IMR-90 (cell line): ENCODE data around the gene IL16. TPM values are rescaled to one million over a fixed set of nuclear protein-coding genes. Genes with fewer than 3 reads are reported as not detected.

Experiments
- ATAC-seq: fragments of 200-7000 bp; cut with Tn5 transposase; 2 replicates; pipeline ENCODE4 v1.9.1; 2020; ENCODE audit warnings: low read depth, mild to moderate bottlenecking, moderate library complexity
- BruUV-seq: library from RNA; stranded (reverse); fragments of 400-500 nt; replicated peaks from 2 replicates; lab custom pipeline; 2021; lab: Mats Ljungman, UMichigan
- CTCF ChIA-PET: fragments of 300-600 bp; formaldehyde crosslinking; extraction: SDS; loops from one replicate; lab custom pipeline; 2021; ENCODE audit warnings: antibody characterized with exemption; lab: Yijun Ruan, JAX
- POLR2A ChIA-PET: fragments of 300-600 bp; sonication (Branson Sonifier 250); formaldehyde crosslinking; loops from one replicate; lab custom pipeline; 2022; ENCODE audit warnings: antibody characterized with exemption; ENCODE audit not compliant: unreplicated experiment; lab: Charles Lee
- DNase-seq: peaks from one replicate; pipeline ENCODE4 v3.0.0; 2013
- H2AFZ ChIP-seq: replicated peaks from 2 replicates; pipeline ENCODE3; 2013; ENCODE audit warnings: low read length, mild to moderate bottlenecking; ENCODE audit not compliant: poor library complexity
- H2AK5ac ChIP-seq: 2 replicates; pipeline ENCODE4 v1.6.1; 2013; ENCODE audit warnings: low read depth, low read length, inconsistent platforms
- H2AK9ac ChIP-seq: replicated peaks from 2 replicates; pipeline ENCODE3; 2013; ENCODE audit warnings: mild to moderate bottlenecking, low read depth, low read length, moderate library complexity; ENCODE audit not compliant: poor library complexity
- H2BK120ac ChIP-seq: 2 replicates; pipeline ENCODE4 v1.6.1; 2013; ENCODE audit warnings: low read depth, low read length, inconsistent platforms
- H2BK15ac ChIP-seq: 3 replicates; pipeline ENCODE4 v1.6.1; 2013; ENCODE audit warnings: low read depth, low read length, inconsistent platforms
- H2BK20ac ChIP-seq: 2 replicates; pipeline ENCODE4 v1.6.1; 2013; ENCODE audit warnings: low read depth, mild to moderate bottlenecking, inconsistent platforms, low read length, moderate library complexity
- H2BK5ac ChIP-seq: 2 replicates; pipeline ENCODE4 v1.6.1; 2013; ENCODE audit warnings: mild to moderate bottlenecking, low read depth, low read length, inconsistent platforms; ENCODE audit not compliant: poor library complexity, severe bottlenecking
- H3K14ac ChIP-seq: replicated peaks from 2 replicates; pipeline ENCODE4 v1.6.1; 2013; ENCODE audit warnings: low read depth, low read length, inconsistent platforms
- H3K18ac ChIP-seq: 2 replicates; pipeline ENCODE4 v1.6.1; 2013; ENCODE audit warnings: low read depth, low read length, control low read depth
- H3K23ac ChIP-seq: 2 replicates; pipeline ENCODE4 v1.6.1; 2013; ENCODE audit warnings: low read depth, low read length, inconsistent platforms
- H3K27ac ChIP-seq: 2 replicates; pipeline ENCODE4 v1.5.1; 2013; ENCODE audit warnings: mild to moderate bottlenecking, control low read depth, low read length; ENCODE audit not compliant: insufficient read depth
- H3K27me3 ChIP-seq: 2 replicates; pipeline ENCODE4 v1.6.1; 2013; ENCODE audit warnings: low read length; ENCODE audit not compliant: control insufficient read depth, insufficient read depth
- H3K36me3 ChIP-seq: 2 replicates; pipeline ENCODE4 v1.6.1; 2013; ENCODE audit warnings: low read length, mixed read lengths; ENCODE audit not compliant: control insufficient read depth, insufficient read depth
- H3K4ac ChIP-seq: 2 replicates; pipeline ENCODE4 v1.6.1; 2013; ENCODE audit warnings: low read depth, low read length, inconsistent platforms
- H3K4me1 ChIP-seq: 2 replicates; pipeline ENCODE4 v1.6.1; 2013; ENCODE audit warnings: low read length, mixed read lengths; ENCODE audit not compliant: control insufficient read depth, insufficient read depth
- H3K4me2 ChIP-seq: 2 replicates; pipeline ENCODE4 v1.6.1; 2013; ENCODE audit warnings: low read depth, mild to moderate bottlenecking, control low read depth, low read length, moderate library complexity
- H3K4me3 ChIP-seq: 2 replicates; pipeline ENCODE4 v1.5.1; 2013; ENCODE audit warnings: low read depth, mild to moderate bottlenecking, control low read depth, low read length, moderate library complexity; ENCODE audit not compliant: insufficient read depth
- H3K56ac ChIP-seq: 2 replicates; pipeline ENCODE4 v1.6.1; 2013; ENCODE audit warnings: low read length, inconsistent platforms; ENCODE audit not compliant: insufficient read depth; ENCODE audit errors: extremely low read depth
- H3K79me1 ChIP-seq, 2 experiments: 2 replicates each; pipeline ENCODE4 v1.6.1; 2013; ENCODE audit warnings: low read length in 2 of 2, inconsistent platforms in 1 of 2, low read depth in 1 of 2
- H3K9ac ChIP-seq: 2 replicates; pipeline ENCODE4 v1.6.1; 2013; ENCODE audit warnings: low read depth, low read length, control low read depth
- H3K9me1 ChIP-seq: 2 replicates; pipeline ENCODE4 v1.6.1; 2013; ENCODE audit warnings: low read length, inconsistent platforms; ENCODE audit not compliant: insufficient read depth
- H3K9me3 ChIP-seq: 2 replicates; pipeline ENCODE4 v1.6.1; 2013; ENCODE audit warnings: low read length; ENCODE audit not compliant: control insufficient read depth, insufficient read depth
- H4K20me1 ChIP-seq: 2 replicates; pipeline ENCODE4 v1.6.1; 2013; ENCODE audit warnings: low read length, inconsistent platforms; ENCODE audit not compliant: insufficient read depth
- H4K5ac ChIP-seq: 2 replicates; pipeline ENCODE4 v1.6.1; 2013; ENCODE audit warnings: mild to moderate bottlenecking, low read depth, low read length, control low read depth
- H4K8ac ChIP-seq, 2 experiments: 2 replicates each; pipeline ENCODE4 v1.6.1; 2013; ENCODE audit warnings: low read depth in 2 of 2, low read length in 2 of 2, control low read depth in 1 of 2, inconsistent platforms in 1 of 2
- H4K91ac ChIP-seq: 2 replicates; pipeline ENCODE4 v1.6.1; 2013; ENCODE audit warnings: low read depth, low read length, inconsistent platforms; ENCODE audit not compliant: insufficient read depth
- ELK1 ChIP-seq: fragments of 150-350 bp; IDR thresholded peaks from 2 replicates; pipeline ENCODE4 v1.6.1; 2016; ENCODE audit warnings: low read depth, mild to moderate bottlenecking, low read length, moderate library complexity, borderline replicate concordance
- NFE2L2 ChIP-seq: fragments of 150-350 bp; IDR thresholded peaks from 2 replicates; pipeline ENCODE4 v1.6.1; 2016; ENCODE audit warnings: low read depth, mild to moderate bottlenecking, low read length
- SMC3 ChIP-seq: fragments of 150-350 bp; IDR thresholded peaks from 2 replicates; pipeline ENCODE4 v1.6.1; 2016; ENCODE audit warnings: low read depth, mild to moderate bottlenecking, antibody characterized with exemption, low read length, moderate library complexity
- WGBS, 2 experiments: methylation state at CpG; one replicate each; pipeline versions ENCODE4 v1.1.5 to v1.1.7; 2013; ENCODE audit warnings: missing lambda C conversion rate in 2 of 2; ENCODE audit not compliant: insufficient read length in 1 of 2; ENCODE audit errors: extremely low coverage in 2 of 2; 5-methylcytosine and 5-hydroxymethylcytosine counted together
- dilution Hi-C: fragments of 300-500 bp; cut with HindIII; formaldehyde crosslinking; loops from one replicate; pipeline ENCODE4 v1.14.3; 2018; ENCODE audit warnings: low sequenced_read_pairs; ENCODE audit not compliant: unreplicated experiment
- in situ Hi-C: fragments of 300-500 bp; cut with MboI; formaldehyde crosslinking; loops from 3 replicates; pipeline ENCODE4 v1.14.3; 2019; ENCODE audit warnings: low sequenced_read_pairs, inconsistent platforms, mixed read lengths
- intact Hi-C: fragments of 100-400 bp; cut with micrococcal nuclease; formaldehyde crosslinking; loops from 2 replicates; pipeline ENCODE4 v1.10.0; 2022
- polyA plus RNA-seq, 3 experiments: library from polyadenylated mRNA; depleted of rRNA; stranded (reverse); fragments of >200 nt; gene quantifications; 2 replicates each; pipeline ENCODE4 v1.2.3, GENCODE V29; 2012; ENCODE audit warnings: low replicate concordance in 1 of 3
- total RNA-seq: library from RNA; depleted of rRNA; stranded (reverse); fragments of >200 nt; gene quantifications from 2 replicates; pipeline ENCODE4 v1.2.3, GENCODE V29; 2012

IL16 gene
- total and polyA plus RNA-seq, 2 of the 4 experiments (the other 2 are of a cell fraction), result 0.18 to 0.27 TPM

- no peak overlapping the region for H2BK120ac ChIP-seq
- no peaks in the 10 kb centered on the region for H3K36me3 ChIP-seq
- H3K4me1 ChIP-seq, result no peaks in the 10 kb centered on the region
- CTCF ChIA-PET, result no interaction called here
- no peaks in the 10 kb centered on the region for H3K79me1 ChIP-seq
- intact Hi-C loops, result loop anchor here (5.0 kb wide), 1 partner anchor 210 kb away; no protein-coding TSS in a partner anchor
- POLR2A ChIA-PET, result no interaction called here
- H3K9ac ChIP-seq, result no peak overlapping the region
- H3K14ac ChIP-seq, result no peak overlapping the region
- no peak overlapping the region for H2AK9ac ChIP-seq
- DNase-seq (no peak), ATAC-seq (no peak)
- H3K27me3 ChIP-seq, result no peaks in the 10 kb centered on the region
- in situ Hi-C loops, result no loop called here
- no peak overlapping the region for H4K91ac ChIP-seq
- no peak overlapping the region for H3K4ac ChIP-seq
- TF ChIP-seq SMC3 (no peak), NFE2L2 (no peak), ELK1 (no peak)
- no peak overlapping the region for H3K18ac ChIP-seq
- no peak overlapping the region for H3K4me2 ChIP-seq
- H4K20me1 ChIP-seq, result no peaks in the 10 kb centered on the region
- no peak overlapping the region for H4K8ac ChIP-seq
- no peak overlapping the region for H3K27ac ChIP-seq
- no peak overlapping the region for H2AK5ac ChIP-seq
- BruUV-seq, result no TSS peak
- H3K9me3 ChIP-seq, result no peaks in the 10 kb centered on the region; the same call in 1 of the 2 replicates
- H3K9me1 ChIP-seq, result 0 out of 2 replicates have a peak, but pooled peaks cover 2% of the 10 kb centered on the region
- H3K56ac ChIP-seq, result no peak overlapping the region
- no peak overlapping the region for H2BK20ac ChIP-seq
- no peak overlapping the region for H4K5ac ChIP-seq
- H3K4me3 ChIP-seq, result no peak overlapping the region
- WGBS, 2 experiments, result no CpG with 5 or more reads among the region's 11 CpGs
- no peak overlapping the region for H3K23ac ChIP-seq
- no peak overlapping the region for H2BK5ac ChIP-seq
- H2BK15ac ChIP-seq, result no peak overlapping the region
- dilution Hi-C loops, result no loop called here
- no peak overlapping the region for H2AFZ ChIP-seq
Observed at GRCh38 chr15:81362790-81363189, 166.1 kb downstream of the IL16 start.
